GM23338 (cell line): ENCODE measurements around the gene RAG1. TPM values are rescaled to one million over a fixed set of nuclear protein-coding genes. Genes with fewer than 3 reads are reported as not detected.

Experiments
- ATAC-seq: fragments of 200-7000 bp; cut with Tn5 transposase; 3 replicates; pipeline ENCODE4 v1.9.1; 2020
- DNase-seq: peaks from one replicate; pipeline ENCODE4 v3.0.0-alpha.2; 2015; ENCODE audit warnings: low spot score
- H2AFZ ChIP-seq: fragments of 200-600 bp; sonication (generic); 2 replicates; pipeline ENCODE4 v1.8.0; 2016; ENCODE audit warnings: antibody characterized with exemption, mild to moderate bottlenecking, moderate library complexity
- H3F3A ChIP-seq: fragments of 200-600 bp; sonication (generic); replicated peaks from 2 replicates; pipeline ENCODE4 v1.8.0; 2017; ENCODE audit warnings: antibody characterized with exemption, mixed run types, low read depth
- H3K27ac ChIP-seq: fragments of 200-600 bp; sonication (generic); 2 replicates; pipeline ENCODE4 v1.6.1; 2016; ENCODE audit warnings: low read depth
- H3K27me3 ChIP-seq: fragments of 200-600 bp; sonication (generic); 2 replicates; pipeline ENCODE4 v1.8.0; 2016; ENCODE audit warnings: mild to moderate bottlenecking, mixed run types, moderate library complexity; ENCODE audit not compliant: insufficient read depth
- H3K36me3 ChIP-seq: fragments of 200-600 bp; sonication (generic); 2 replicates; pipeline ENCODE4 v1.8.0; 2016; ENCODE audit warnings: mild to moderate bottlenecking; ENCODE audit not compliant: insufficient read depth
- H3K4me1 ChIP-seq: fragments of 200-600 bp; sonication (generic); 2 replicates; pipeline ENCODE4 v1.8.0; 2016; ENCODE audit warnings: mild to moderate bottlenecking, moderate library complexity; ENCODE audit not compliant: insufficient read depth
- H3K4me2 ChIP-seq: fragments of 200-600 bp; sonication (generic); 2 replicates; pipeline ENCODE4 v1.7.1; 2017; ENCODE audit warnings: mixed run types
- H3K4me3 ChIP-seq: fragments of 200-600 bp; sonication (generic); 2 replicates; pipeline ENCODE4 v1.6.1; 2016; ENCODE audit warnings: mixed run types
- H3K79me2 ChIP-seq: fragments of 200-600 bp; sonication (generic); replicated peaks from 2 replicates; pipeline ENCODE4 v1.8.0; 2017; ENCODE audit warnings: mild to moderate bottlenecking; ENCODE audit not compliant: insufficient read depth
- H3K9me2 ChIP-seq: fragments of 200-600 bp; sonication (generic); 2 replicates; pipeline ENCODE4 v1.8.0; 2017; ENCODE audit not compliant: insufficient read depth
- H4K20me1 ChIP-seq: fragments of 200-600 bp; sonication (generic); replicated peaks from 2 replicates; pipeline ENCODE4 v1.8.0; 2017; ENCODE audit warnings: mild to moderate bottlenecking; ENCODE audit not compliant: insufficient read depth
- H3K27ac Mint-ChIP-seq: 2 replicates; pipeline ENCODE4 v1.8.0; 2020; ENCODE audit warnings: inconsistent platforms, mild to moderate bottlenecking, moderate library complexity, mixed read lengths
- H3K27me3 Mint-ChIP-seq: 3 replicates; pipeline ENCODE4 v1.8.0; 2022; ENCODE audit warnings: low read depth, mild to moderate bottlenecking, moderate library complexity, mixed read lengths, inconsistent platforms; ENCODE audit not compliant: insufficient read depth, poor library complexity
- H3K36me3 Mint-ChIP-seq: 3 replicates; pipeline ENCODE4 v1.8.0; 2021; ENCODE audit warnings: low read depth, mild to moderate bottlenecking, inconsistent platforms, moderate library complexity, mixed read lengths
- H3K4me1 Mint-ChIP-seq: 3 replicates; pipeline ENCODE4 v1.8.0; 2020; ENCODE audit warnings: mild to moderate bottlenecking, inconsistent platforms, mixed read lengths
- H3K4me3 Mint-ChIP-seq: 3 replicates; pipeline ENCODE4 v1.8.0; 2021; ENCODE audit warnings: moderate library complexity, mild to moderate bottlenecking, inconsistent platforms, mixed read lengths
- H3K9me3 Mint-ChIP-seq: 3 replicates; pipeline ENCODE4 v1.8.0; 2020; ENCODE audit warnings: moderate library complexity, mild to moderate bottlenecking, inconsistent platforms, mixed read lengths
- CREB1 ChIP-seq: fragments of 250-450 bp; sonication (Bioruptor Pico); IDR thresholded peaks from 2 replicates; pipeline ENCODE4 v1.5.0; 2020; ENCODE audit warnings: low read depth, mild to moderate bottlenecking, moderate library complexity
- EZH2 ChIP-seq: fragments of 200-600 bp; sonication (generic); IDR thresholded peaks from one replicate; pipeline ENCODE4 v1.8.0; 2017; ENCODE audit warnings: antibody characterized with exemption, mild to moderate bottlenecking, low read depth; ENCODE audit not compliant: unreplicated experiment
- JUNB ChIP-seq: IDR thresholded peaks from one replicate; pipeline ENCODE4 v1.6.1; 2016; ENCODE audit warnings: antibody characterized with exemption; ENCODE audit not compliant: unreplicated experiment
- NANOG ChIP-seq: IDR thresholded peaks from 2 replicates; pipeline ENCODE4 v1.6.1; 2016; ENCODE audit warnings: antibody characterized with exemption, borderline replicate concordance
- POLR2AphosphoS5 ChIP-seq: IDR thresholded peaks from 2 replicates; pipeline ENCODE4 v1.6.1; 2016; ENCODE audit warnings: antibody characterized with exemption, low read depth
- STAT1 ChIP-seq: IDR thresholded peaks from one replicate; pipeline ENCODE4 v1.6.1; 2016; ENCODE audit warnings: antibody characterized with exemption; ENCODE audit not compliant: unreplicated experiment
- ZNF331 ChIP-seq: fragments of 250-450 bp; sonication (Bioruptor Pico); IDR thresholded peaks from 2 replicates; pipeline ENCODE4 v1.5.0; 2020; ENCODE audit warnings: low read depth, mild to moderate bottlenecking, moderate library complexity
- polyA plus RNA-seq: library from polyadenylated mRNA; unstranded; fragments of >200 nt; fragmentation: Nextera tagmentation; extraction: Ambion mirVana; gene quantifications from 2 replicates; pipeline ENCODE4 v1.2.1, GENCODE V29; 2016
- total RNA-seq: library from RNA; depleted of rRNA; stranded (reverse); fragments of >200 nt; shearing (Covaris generic); gene quantifications from 2 replicates; pipeline ENCODE4 v1.2.3, GENCODE V29; 2014
- TF ChIP-seq, protein P1 (sequence below), 2 experiments: fragments of 200-600 bp in 1 of 2; sonication (generic) in 1 of 2; conservative IDR thresholded peaks; 2 replicates each; pipeline versions ENCODE4 v1.5.1 to v1.6.1; 2016 to 2017; ENCODE audit warnings: antibody characterized with exemption in 2 of 2, low read depth in 2 of 2, mild to moderate bottlenecking in 2 of 2, moderate library complexity in 1 of 2
- TF ChIP-seq, protein P2 (sequence below): fragments of 250-450 bp; sonication (Bioruptor Pico); IDR thresholded peaks from 2 replicates; pipeline ENCODE4 v1.5.0; 2020; ENCODE audit warnings: mild to moderate bottlenecking, moderate library complexity

RAG1 gene
- total and polyA plus RNA-seq, 2 experiments from 2014 or later: 0.89 to 1.4 TPM

DNA sequence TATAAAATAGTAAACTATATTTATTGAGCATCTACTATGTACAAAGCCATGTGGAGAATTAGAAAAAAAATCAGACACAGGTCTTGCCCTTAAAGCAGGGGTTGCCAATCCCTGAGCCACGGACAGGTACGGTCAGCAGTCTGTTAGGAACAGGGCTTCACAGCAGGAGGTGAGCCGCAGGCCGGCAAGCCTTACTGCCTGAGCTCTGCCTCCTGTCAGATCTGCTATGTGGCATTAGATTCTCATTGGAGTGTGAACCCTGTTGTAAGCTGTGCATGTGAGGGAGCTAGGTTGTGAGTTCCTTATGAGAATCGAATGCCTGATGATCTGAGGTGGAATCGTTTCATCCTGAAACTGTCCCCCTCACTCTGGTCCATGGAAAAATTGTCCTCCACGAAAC, 32.4 kb downstream of the RAG1 start:
- peak; percentile 41 for DNase-seq
- H3K27me3 ChIP-seq: no peaks in the 10 kb centered on the region
- Mint-ChIP-seq H3K36me3 (no peaks in the 10 kb centered on the region), H3K4me1 (no peaks in the 10 kb centered on the region), H3K27ac (no peak overlapping the region), H3K4me3 (no peak overlapping the region), H3K27me3 (no peaks in the 10 kb centered on the region), H3K9me3 (no peaks in the 10 kb centered on the region)
- no peak overlapping the region for H2AFZ ChIP-seq
- no peaks in the 10 kb centered on the region for H3F3A ChIP-seq
- TF ChIP-seq NANOG (no peak), ZNF331 (CRISPR knock-in tag) (no peak), CREB1 (CRISPR knock-in tag) (no peak)
- no peaks in the 10 kb centered on the region for H3K79me2 ChIP-seq
- H3K4me3 ChIP-seq: no peak overlapping the region
- peak; percentile 80 for ATAC-seq
- no peaks in the 10 kb centered on the region for H3K9me2 ChIP-seq
- H3K36me3 ChIP-seq: no peaks in the 10 kb centered on the region
- no peak overlapping the region for H3K27ac ChIP-seq
- H3K4me2 ChIP-seq: no peak overlapping the region
- peaks cover 3% of the 10 kb centered on the region; the same call in 1 of the 2 replicates for H4K20me1 ChIP-seq
- peaks cover 2% of the 10 kb centered on the region; the same call in 1 of the 2 replicates for H3K4me1 ChIP-seq

DNA sequence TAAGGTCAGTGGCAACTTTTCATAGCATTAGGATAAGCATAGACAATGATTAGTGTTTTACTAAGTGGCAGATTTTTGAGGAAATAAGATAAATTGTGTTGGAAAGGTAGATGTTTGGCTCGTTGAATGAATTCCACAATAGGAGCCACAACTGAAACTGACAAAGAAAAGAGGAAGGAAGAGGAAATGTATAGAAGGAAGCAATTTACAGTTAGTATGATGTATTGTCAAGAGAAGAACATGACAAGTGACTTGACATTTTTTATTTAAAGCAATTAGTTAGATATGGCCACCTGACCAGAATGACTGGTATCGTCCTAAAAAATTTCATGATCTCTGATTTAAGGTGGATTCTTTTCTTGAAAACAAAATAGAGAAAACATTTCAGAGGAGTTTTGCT, 33.3 kb downstream of the RAG1 start:
- Histone ChIP-seq H3K79me2 (no peaks in the 10 kb centered on the region), H3F3A (no peaks in the 10 kb centered on the region), H3K27me3 (no peaks in the 10 kb centered on the region), H3K36me3 (no peaks in the 10 kb centered on the region), H3K4me1 (no peaks in the 10 kb centered on the region), H3K27ac (no peak overlapping the region), H3K4me2 (no peak overlapping the region), H3K9me2 (no peaks in the 10 kb centered on the region), H4K20me1 (peaks cover 3% of the 10 kb centered on the region; the same call in 1 of the 2 replicates), H3K4me3 (no peak overlapping the region), H2AFZ (no peak overlapping the region)
- no peaks in the 10 kb centered on the region for H3K27me3 Mint-ChIP-seq
- H3K36me3 Mint-ChIP-seq: no peaks in the 10 kb centered on the region
- TF ChIP-seq JUNB (no peak), STAT1 (no peak), EZH2 (no peak), ZNF331 (CRISPR knock-in tag) (no peak)
- ATAC-seq: no peak
- H3K27ac Mint-ChIP-seq: no peak overlapping the region
- DNase-seq: no peak
- H3K4me1 Mint-ChIP-seq: no peaks in the 10 kb centered on the region
- no peaks in the 10 kb centered on the region for H3K9me3 Mint-ChIP-seq
- no peak overlapping the region for H3K4me3 Mint-ChIP-seq

DNA sequence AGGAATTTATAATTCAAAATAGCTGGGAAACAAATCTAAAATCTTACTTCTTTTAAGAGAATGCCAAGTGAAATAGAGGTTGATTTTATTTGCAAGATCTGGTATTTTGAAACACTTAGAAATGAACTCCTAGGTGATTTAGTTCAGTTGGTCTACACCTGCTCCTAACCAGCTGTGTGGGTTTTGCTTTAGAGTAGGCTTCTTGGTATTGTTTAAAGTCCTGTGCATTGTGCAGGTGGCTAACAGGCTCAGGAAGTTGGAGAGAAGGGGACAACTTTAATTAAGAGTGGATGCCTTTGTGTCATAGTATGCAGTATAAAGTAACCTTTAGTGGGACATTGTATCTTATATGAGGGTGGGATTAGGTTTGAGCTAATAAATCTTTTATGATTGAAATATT, 34.3 kb downstream of the RAG1 start:
- no peak overlapping the region for H3K27ac ChIP-seq
- H3K4me2 ChIP-seq: no peak overlapping the region
- H3K27me3 Mint-ChIP-seq: no peaks in the 10 kb centered on the region
- H3K27me3 ChIP-seq: no peaks in the 10 kb centered on the region
- DNase-seq (no peak), ATAC-seq (no peak)
- H3K4me1 Mint-ChIP-seq: no peaks in the 10 kb centered on the region
- H3K9me3 Mint-ChIP-seq: no peaks in the 10 kb centered on the region
- H2AFZ ChIP-seq: no peak overlapping the region
- H3K9me2 ChIP-seq: no peaks in the 10 kb centered on the region
- H3K36me3 Mint-ChIP-seq: no peaks in the 10 kb centered on the region
- H3K27ac Mint-ChIP-seq: no peak overlapping the region
- H3K4me1 ChIP-seq: no peaks in the 10 kb centered on the region
- H3K36me3 ChIP-seq: no peaks in the 10 kb centered on the region
- H3F3A ChIP-seq: no peaks in the 10 kb centered on the region
- peaks cover 3% of the 10 kb centered on the region; the same call in 1 of the 2 replicates for H4K20me1 ChIP-seq
- no peak overlapping the region for H3K4me3 ChIP-seq
- H3K4me3 Mint-ChIP-seq: no peak overlapping the region
- no peaks in the 10 kb centered on the region for H3K79me2 ChIP-seq
- TF ChIP-seq, protein P1, sequence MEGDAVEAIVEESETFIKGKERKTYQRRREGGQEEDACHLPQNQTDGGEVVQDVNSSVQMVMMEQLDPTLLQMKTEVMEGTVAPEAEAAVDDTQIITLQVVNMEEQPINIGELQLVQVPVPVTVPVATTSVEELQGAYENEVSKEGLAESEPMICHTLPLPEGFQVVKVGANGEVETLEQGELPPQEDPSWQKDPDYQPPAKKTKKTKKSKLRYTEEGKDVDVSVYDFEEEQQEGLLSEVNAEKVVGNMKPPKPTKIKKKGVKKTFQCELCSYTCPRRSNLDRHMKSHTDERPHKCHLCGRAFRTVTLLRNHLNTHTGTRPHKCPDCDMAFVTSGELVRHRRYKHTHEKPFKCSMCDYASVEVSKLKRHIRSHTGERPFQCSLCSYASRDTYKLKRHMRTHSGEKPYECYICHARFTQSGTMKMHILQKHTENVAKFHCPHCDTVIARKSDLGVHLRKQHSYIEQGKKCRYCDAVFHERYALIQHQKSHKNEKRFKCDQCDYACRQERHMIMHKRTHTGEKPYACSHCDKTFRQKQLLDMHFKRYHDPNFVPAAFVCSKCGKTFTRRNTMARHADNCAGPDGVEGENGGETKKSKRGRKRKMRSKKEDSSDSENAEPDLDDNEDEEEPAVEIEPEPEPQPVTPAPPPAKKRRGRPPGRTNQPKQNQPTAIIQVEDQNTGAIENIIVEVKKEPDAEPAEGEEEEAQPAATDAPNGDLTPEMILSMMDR (conservative IDR thresholded peaks at IDR 0.05; ENCODE audit: low read depth in 2 of 2): no peak
- TF ChIP-seq POLR2AphosphoS5: no peak
- TF ChIP-seq, protein P2, sequence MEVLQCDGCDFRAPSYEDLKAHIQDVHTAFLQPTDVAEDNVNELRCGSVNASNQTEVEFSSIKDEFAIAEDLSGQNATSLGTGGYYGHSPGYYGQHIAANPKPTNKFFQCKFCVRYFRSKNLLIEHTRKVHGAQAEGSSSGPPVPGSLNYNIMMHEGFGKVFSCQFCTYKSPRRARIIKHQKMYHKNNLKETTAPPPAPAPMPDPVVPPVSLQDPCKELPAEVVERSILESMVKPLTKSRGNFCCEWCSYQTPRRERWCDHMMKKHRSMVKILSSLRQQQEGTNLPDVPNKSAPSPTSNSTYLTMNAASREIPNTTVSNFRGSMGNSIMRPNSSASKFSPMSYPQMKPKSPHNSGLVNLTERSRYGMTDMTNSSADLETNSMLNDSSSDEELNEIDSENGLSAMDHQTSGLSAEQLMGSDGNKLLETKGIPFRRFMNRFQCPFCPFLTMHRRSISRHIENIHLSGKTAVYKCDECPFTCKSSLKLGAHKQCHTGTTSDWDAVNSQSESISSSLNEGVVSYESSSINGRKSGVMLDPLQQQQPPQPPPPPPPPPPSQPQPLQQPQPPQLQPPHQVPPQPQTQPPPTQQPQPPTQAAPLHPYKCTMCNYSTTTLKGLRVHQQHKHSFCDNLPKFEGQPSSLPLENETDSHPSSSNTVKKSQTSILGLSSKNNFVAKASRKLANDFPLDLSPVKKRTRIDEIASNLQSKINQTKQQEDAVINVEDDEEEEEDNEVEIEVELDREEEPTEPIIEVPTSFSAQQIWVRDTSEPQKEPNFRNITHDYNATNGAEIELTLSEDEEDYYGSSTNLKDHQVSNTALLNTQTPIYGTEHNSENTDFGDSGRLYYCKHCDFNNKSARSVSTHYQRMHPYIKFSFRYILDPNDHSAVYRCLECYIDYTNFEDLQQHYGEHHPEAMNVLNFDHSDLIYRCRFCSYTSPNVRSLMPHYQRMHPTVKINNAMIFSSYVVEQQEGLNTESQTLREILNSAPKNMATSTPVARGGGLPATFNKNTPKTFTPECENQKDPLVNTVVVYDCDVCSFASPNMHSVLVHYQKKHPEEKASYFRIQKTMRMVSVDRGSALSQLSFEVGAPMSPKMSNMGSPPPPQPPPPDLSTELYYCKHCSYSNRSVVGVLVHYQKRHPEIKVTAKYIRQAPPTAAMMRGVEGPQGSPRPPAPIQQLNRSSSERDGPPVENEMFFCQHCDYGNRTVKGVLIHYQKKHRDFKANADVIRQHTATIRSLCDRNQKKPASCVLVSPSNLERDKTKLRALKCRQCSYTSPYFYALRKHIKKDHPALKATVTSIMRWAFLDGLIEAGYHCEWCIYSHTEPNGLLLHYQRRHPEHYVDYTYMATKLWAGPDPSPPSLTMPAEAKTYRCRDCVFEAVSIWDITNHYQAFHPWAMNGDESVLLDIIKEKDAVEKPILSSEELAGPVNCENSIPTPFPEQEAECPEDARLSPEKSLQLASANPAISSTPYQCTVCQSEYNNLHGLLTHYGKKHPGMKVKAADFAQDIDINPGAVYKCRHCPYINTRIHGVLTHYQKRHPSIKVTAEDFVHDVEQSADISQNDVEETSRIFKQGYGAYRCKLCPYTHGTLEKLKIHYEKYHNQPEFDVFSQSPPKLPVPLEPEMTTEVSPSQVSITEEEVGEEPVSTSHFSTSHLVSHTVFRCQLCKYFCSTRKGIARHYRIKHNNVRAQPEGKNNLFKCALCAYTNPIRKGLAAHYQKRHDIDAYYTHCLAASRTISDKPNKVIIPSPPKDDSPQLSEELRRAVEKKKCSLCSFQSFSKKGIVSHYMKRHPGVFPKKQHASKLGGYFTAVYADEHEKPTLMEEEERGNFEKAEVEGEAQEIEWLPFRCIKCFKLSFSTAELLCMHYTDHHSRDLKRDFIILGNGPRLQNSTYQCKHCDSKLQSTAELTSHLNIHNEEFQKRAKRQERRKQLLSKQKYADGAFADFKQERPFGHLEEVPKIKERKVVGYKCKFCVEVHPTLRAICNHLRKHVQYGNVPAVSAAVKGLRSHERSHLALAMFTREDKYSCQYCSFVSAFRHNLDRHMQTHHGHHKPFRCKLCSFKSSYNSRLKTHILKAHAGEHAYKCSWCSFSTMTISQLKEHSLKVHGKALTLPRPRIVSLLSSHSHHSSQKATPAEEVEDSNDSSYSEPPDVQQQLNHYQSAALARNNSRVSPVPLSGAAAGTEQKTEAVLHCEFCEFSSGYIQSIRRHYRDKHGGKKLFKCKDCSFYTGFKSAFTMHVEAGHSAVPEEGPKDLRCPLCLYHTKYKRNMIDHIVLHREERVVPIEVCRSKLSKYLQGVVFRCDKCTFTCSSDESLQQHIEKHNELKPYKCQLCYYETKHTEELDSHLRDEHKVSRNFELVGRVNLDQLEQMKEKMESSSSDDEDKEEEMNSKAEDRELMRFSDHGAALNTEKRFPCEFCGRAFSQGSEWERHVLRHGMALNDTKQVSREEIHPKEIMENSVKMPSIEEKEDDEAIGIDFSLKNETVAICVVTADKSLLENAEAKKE: no peak
- TF ChIP-seq EZH2: no peak
